Measurements from ENCODE around the gene GNAS-AS1.

GNAS-AS1 gene

GRCh38 chr20:58783511-58784011 lies 67.1 kb downstream of the GNAS-AS1 start:
- no peak for DNase-seq (ENCODE audit: low read depth in 2 of 2)

- DNase-seq (ENCODE audit: low read depth in 2 of 2) = no peak
Observed at GRCh38 chr20:58781138-58781537, 69.6 kb downstream of the GNAS-AS1 start.

- no peak for DNase-seq (ENCODE audit: low read depth in 2 of 2)
Observed at GRCh38 chr20:58778760-58779159, 71.9 kb downstream of the GNAS-AS1 start.

- DNase-seq (ENCODE audit: low read depth in 2 of 2) = no peak
Observed at GRCh38 chr20:58777657-58778056, 73.0 kb downstream of the GNAS-AS1 start.

GRCh38 chr20:58776109-58776508 lies 74.6 kb downstream of the GNAS-AS1 start:
- no peak for DNase-seq (ENCODE audit: low read depth in 2 of 2)

GRCh38 chr20:58775371-58775770 lies 75.3 kb downstream of the GNAS-AS1 start:
- no peak for DNase-seq (ENCODE audit: low read depth in 2 of 2)

- no peak for DNase-seq (ENCODE audit: low read depth in 2 of 2)
Observed at GRCh38 chr20:58774667-58775263, 75.9 kb downstream of the GNAS-AS1 start.

GRCh38 chr20:58774214-58774613 lies 76.5 kb downstream of the GNAS-AS1 start:
- DNase-seq (ENCODE audit: low read depth in 2 of 2) = no peak

- DNase-seq (ENCODE audit: low read depth in 2 of 2) = no peak
Observed at GRCh38 chr20:58772786-58773185, 77.9 kb downstream of the GNAS-AS1 start.
